ENCODE results near the gene MRPS10. TPM values are rescaled to one million over a fixed set of nuclear protein-coding genes. Genes with fewer than 3 reads are reported as not detected.

MRPS10 gene
- polyA plus RNA-seq (2011; rRNA removed) (41.7 and 60.7 TPM in 2 replicates), polyA plus RNA-seq (2017; fragmentation: RNase III; extraction: RNeasy Plus Mini Kit Qiagen cat#74134 plus additional on column Dnase treatment) (31.4 to 33.9 TPM (median 31.5 TPM) in 3 replicates), polyA minus RNA-seq (2011; rRNA and poly(A)+ RNA removed) (8.0 and 8.4 TPM in 2 replicates)
- polyA plus RNA-seq (2012; cell fraction: cytosol; rRNA removed): 17.3 and 18.9 TPM in 2 replicates
- polyA plus RNA-seq (2012; cell fraction: nucleus; rRNA removed): 3.7 and 5.0 TPM in 2 replicates

DNA sequence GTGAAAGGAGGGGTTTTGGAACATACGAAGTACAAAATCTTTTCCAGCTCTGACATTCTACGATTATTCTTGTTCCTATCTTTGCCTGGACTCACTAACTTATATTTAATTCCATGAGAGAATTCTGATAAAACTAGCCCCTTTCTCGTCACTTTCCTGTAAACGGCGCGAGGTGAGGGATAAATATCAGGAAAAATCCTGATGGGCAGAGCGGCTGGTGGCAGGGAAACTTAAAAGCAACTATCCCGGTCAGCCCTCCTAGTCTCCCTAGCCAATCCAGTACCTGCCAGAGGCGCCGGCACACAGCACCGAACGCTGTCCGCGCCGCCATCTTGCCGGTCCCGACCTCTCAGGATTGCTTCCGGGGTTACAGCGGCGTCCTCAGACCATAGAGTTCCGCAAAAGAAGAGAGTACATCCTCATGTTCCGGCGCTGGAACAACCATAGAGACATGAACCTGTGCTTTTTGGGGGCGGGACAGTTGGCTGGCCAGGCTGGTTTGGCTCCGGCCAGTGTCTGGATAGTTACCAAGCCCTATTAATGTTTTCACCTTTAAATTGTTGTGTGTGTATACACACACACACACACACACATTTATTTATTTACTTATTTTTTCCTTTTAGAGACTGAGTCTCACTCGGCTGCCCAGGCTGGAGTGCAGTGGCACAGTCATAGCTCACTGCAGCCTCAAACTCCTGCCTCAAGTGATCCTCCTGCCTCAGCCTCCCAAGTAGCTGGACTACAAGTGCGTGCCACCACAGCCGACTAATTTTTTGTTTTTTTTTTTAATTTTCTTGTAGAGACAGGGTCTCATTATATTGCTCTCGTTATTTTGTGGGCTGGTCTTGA lies at the start of gene MRPS10:
MRPS10 (minus strand) TSS at position 343 of the 849 bp plus-strand sequence; CDS start at position 331, 12 bp downstream.
- FAIRE-seq (no peak), ATAC-seq (peak; percentile 99), DNase-seq (ENCODE audit: low read depth in 1 of 2, low spot score in 1 of 2) (peak; percentile 85 to 95)
- Histone ChIP-seq H3K4me2 (peak within 1 kb of the TSS; percentile 97), H3K27ac (peak within 1 kb of the TSS; percentile 92 to 97), H3K4me3 (peak within 1 kb of the TSS; percentile 88), H3K9me3 (no peaks in the 10 kb centered on the region), H3K4me1 (peaks cover 34% of the 10 kb centered on the region; the same call in 2 of the 3 replicates)
- ChIA-PET POLR2A (interaction anchor here (0.6 to 2.1 kb wide), 4 partner anchors 12 to 567 kb away, joined by 3 to 7 read pairs (median 4); no protein-coding TSS in a partner anchor), CTCF (interaction anchor here (1.0 to 5.8 kb wide), 5 partner anchors 12 to 330 kb away, joined by 3 to 62 read pairs (median 5); no protein-coding TSS in a partner anchor)
- 9% methylated on average over 26 of the region's 29 CpGs for WGBS (ENCODE audit: missing lambda C conversion rate)
- TF ChIP-seq KDM1A (IDR thresholded peaks at IDR 0.05; ENCODE audit: low read depth) (no peak), CBX2 (IDR thresholded peaks at IDR 0.05; ENCODE audit: borderline replicate concordance, low read depth) (no peak), ESRRA (IDR thresholded peaks at IDR 0.05; ENCODE audit: borderline replicate concordance, low read length) (no peak), NFE2L2 (conservative IDR thresholded peaks at IDR 0.05; ENCODE audit: low read length) (no peak), POLR2A (IDR thresholded peaks at IDR 0.05; ENCODE audit: low read length) (peak; percentile 66), RFX5 (IDR thresholded peaks at IDR 0.05) (no peak), RAD21 (conservative IDR thresholded peaks at IDR 0.05 in 1 of 2, IDR thresholded peaks at IDR 0.05 in 1 of 2) (no peak), PHF8 (IDR thresholded peaks at IDR 0.05; ENCODE audit: borderline replicate concordance, low read depth) (no peak; the same call in 1 of the 2 replicates), ZFP36 (IDR thresholded peaks at IDR 0.05; ENCODE audit: borderline replicate concordance, partially characterized antibody) (no peak), MYC (IDR thresholded peaks at IDR 0.05; ENCODE audit: borderline replicate concordance, low read length) (no peak), RNF2 (IDR thresholded peaks at IDR 0.05; ENCODE audit: borderline replicate concordance, low read depth) (no peak), KDM5A (IDR thresholded peaks at IDR 0.05) (peak; percentile 84), ZNF302 (CRISPR knock-in tag; IDR thresholded peaks at IDR 0.05) (no peak), HOXB5 (CRISPR knock-in tag; IDR thresholded peaks at IDR 0.05) (no peak), CHD2 (IDR thresholded peaks at IDR 0.05; ENCODE audit: low read length, partially characterized antibody) (no peak), JUNB (IDR thresholded peaks at IDR 0.05) (no peak), SREBF2 (IDR thresholded peaks at IDR 0.05) (no peak), HOXB13 (CRISPR knock-in tag; IDR thresholded peaks at IDR 0.05; ENCODE audit: low read depth) (no peak)
- TF ChIP-seq, protein P1, sequence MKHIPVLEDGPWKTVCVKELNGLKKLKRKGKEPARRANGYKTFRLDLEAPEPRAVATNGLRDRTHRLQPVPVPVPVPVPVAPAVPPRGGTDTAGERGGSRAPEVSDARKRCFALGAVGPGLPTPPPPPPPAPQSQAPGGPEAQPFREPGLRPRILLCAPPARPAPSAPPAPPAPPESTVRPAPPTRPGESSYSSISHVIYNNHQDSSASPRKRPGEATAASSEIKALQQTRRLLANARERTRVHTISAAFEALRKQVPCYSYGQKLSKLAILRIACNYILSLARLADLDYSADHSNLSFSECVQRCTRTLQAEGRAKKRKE (CRISPR knock-in tag; IDR thresholded peaks at IDR 0.05; ENCODE audit: low read depth): no peak
- TF ChIP-seq, protein P2, sequence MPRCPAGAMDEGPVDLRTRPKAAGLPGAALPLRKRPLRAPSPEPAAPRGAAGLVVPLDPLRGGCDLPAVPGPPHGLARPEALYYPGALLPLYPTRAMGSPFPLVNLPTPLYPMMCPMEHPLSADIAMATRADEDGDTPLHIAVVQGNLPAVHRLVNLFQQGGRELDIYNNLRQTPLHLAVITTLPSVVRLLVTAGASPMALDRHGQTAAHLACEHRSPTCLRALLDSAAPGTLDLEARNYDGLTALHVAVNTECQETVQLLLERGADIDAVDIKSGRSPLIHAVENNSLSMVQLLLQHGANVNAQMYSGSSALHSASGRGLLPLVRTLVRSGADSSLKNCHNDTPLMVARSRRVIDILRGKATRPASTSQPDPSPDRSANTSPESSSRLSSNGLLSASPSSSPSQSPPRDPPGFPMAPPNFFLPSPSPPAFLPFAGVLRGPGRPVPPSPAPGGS (IDR thresholded peaks at IDR 0.05): 0 out of 3 replicates have a peak, but pooled peaks have one; percentile 41
- TF ChIP-seq, protein P3, sequence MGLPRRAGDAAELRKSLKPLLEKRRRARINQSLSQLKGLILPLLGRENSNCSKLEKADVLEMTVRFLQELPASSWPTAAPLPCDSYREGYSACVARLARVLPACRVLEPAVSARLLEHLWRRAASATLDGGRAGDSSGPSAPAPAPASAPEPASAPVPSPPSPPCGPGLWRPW (IDR thresholded peaks at IDR 0.05): no peak
- TF ChIP-seq, protein P4, sequence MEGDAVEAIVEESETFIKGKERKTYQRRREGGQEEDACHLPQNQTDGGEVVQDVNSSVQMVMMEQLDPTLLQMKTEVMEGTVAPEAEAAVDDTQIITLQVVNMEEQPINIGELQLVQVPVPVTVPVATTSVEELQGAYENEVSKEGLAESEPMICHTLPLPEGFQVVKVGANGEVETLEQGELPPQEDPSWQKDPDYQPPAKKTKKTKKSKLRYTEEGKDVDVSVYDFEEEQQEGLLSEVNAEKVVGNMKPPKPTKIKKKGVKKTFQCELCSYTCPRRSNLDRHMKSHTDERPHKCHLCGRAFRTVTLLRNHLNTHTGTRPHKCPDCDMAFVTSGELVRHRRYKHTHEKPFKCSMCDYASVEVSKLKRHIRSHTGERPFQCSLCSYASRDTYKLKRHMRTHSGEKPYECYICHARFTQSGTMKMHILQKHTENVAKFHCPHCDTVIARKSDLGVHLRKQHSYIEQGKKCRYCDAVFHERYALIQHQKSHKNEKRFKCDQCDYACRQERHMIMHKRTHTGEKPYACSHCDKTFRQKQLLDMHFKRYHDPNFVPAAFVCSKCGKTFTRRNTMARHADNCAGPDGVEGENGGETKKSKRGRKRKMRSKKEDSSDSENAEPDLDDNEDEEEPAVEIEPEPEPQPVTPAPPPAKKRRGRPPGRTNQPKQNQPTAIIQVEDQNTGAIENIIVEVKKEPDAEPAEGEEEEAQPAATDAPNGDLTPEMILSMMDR (IDR thresholded peaks at IDR 0.05): no peak
- TF ChIP-seq, protein P5, sequence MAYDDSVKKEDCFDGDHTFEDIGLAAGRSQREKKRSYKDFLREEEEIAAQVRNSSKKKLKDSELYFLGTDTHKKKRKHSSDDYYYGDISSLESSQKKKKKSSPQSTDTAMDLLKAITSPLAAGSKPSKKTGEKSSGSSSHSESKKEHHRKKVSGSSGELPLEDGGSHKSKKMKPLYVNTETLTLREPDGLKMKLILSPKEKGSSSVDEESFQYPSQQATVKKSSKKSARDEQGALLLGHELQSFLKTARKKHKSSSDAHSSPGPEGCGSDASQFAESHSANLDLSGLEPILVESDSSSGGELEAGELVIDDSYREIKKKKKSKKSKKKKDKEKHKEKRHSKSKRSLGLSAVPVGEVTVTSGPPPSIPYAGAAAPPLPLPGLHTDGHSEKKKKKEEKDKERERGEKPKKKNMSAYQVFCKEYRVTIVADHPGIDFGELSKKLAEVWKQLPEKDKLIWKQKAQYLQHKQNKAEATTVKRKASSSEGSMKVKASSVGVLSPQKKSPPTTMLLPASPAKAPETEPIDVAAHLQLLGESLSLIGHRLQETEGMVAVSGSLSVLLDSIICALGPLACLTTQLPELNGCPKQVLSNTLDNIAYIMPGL (CRISPR knock-in tag; IDR thresholded peaks at IDR 0.05; ENCODE audit: borderline replicate concordance): no peak
- TF ChIP-seq, protein P6, sequence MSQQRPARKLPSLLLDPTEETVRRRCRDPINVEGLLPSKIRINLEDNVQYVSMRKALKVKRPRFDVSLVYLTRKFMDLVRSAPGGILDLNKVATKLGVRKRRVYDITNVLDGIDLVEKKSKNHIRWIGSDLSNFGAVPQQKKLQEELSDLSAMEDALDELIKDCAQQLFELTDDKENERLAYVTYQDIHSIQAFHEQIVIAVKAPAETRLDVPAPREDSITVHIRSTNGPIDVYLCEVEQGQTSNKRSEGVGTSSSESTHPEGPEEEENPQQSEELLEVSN (IDR thresholded peaks at IDR 0.05; ENCODE audit: borderline replicate concordance, low read depth): no peak
- TF ChIP-seq, protein P7, sequence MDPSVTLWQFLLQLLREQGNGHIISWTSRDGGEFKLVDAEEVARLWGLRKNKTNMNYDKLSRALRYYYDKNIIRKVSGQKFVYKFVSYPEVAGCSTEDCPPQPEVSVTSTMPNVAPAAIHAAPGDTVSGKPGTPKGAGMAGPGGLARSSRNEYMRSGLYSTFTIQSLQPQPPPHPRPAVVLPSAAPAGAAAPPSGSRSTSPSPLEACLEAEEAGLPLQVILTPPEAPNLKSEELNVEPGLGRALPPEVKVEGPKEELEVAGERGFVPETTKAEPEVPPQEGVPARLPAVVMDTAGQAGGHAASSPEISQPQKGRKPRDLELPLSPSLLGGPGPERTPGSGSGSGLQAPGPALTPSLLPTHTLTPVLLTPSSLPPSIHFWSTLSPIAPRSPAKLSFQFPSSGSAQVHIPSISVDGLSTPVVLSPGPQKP (IDR thresholded peaks at IDR 0.05; ENCODE audit: low read depth, low read length): no peak
- TF ChIP-seq, protein P8, sequence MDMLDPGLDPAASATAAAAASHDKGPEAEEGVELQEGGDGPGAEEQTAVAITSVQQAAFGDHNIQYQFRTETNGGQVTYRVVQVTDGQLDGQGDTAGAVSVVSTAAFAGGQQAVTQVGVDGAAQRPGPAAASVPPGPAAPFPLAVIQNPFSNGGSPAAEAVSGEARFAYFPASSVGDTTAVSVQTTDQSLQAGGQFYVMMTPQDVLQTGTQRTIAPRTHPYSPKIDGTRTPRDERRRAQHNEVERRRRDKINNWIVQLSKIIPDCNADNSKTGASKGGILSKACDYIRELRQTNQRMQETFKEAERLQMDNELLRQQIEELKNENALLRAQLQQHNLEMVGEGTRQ (IDR thresholded peaks at IDR 0.05): no peak
- TF ChIP-seq, protein P9, sequence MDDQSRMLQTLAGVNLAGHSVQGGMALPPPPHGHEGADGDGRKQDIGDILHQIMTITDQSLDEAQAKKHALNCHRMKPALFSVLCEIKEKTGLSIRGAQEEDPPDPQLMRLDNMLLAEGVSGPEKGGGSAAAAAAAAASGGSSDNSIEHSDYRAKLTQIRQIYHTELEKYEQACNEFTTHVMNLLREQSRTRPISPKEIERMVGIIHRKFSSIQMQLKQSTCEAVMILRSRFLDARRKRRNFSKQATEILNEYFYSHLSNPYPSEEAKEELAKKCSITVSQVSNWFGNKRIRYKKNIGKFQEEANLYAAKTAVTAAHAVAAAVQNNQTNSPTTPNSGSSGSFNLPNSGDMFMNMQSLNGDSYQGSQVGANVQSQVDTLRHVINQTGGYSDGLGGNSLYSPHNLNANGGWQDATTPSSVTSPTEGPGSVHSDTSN (IDR thresholded peaks at IDR 0.05): no peak
